ENCODE measurements around the gene RAB14.

Gene RAB14

DNA sequence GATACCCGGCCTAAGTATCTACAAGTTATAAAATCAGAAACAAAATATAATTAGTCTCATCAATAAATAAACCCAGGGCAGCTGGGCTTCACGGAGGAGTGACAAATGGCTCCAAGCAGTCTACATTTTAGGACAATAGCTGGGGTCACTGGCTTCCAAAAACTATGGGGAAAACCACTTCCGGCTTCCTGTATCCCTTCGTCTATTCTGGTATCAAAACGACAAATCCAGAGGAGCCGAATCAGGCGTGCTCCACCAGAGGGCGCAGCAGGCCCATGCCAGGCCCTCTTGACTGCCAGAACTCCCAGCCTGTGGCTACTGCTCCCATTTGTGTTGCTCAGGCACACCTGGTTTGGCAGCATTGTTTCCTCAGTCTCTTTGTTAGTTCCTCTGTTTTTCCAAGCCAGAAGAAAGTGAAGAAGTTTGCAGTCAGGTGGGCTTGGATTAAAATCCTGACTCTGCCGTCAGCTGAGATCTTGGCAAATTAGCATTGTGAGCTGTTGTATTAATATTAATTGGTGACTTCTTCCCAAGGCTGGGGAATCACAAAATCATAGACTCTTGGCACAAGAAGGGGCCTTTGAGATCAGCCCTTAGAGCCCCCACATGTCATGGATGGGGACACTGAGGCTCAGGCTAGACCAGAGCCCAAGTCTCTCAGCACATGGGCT is 11.6 kb upstream of the RAB14 start:
- DNase-seq (ENCODE audit: low read depth in 2 of 2), result peak; percentile 91 to 93
- TF ChIP-seq, protein P1, sequence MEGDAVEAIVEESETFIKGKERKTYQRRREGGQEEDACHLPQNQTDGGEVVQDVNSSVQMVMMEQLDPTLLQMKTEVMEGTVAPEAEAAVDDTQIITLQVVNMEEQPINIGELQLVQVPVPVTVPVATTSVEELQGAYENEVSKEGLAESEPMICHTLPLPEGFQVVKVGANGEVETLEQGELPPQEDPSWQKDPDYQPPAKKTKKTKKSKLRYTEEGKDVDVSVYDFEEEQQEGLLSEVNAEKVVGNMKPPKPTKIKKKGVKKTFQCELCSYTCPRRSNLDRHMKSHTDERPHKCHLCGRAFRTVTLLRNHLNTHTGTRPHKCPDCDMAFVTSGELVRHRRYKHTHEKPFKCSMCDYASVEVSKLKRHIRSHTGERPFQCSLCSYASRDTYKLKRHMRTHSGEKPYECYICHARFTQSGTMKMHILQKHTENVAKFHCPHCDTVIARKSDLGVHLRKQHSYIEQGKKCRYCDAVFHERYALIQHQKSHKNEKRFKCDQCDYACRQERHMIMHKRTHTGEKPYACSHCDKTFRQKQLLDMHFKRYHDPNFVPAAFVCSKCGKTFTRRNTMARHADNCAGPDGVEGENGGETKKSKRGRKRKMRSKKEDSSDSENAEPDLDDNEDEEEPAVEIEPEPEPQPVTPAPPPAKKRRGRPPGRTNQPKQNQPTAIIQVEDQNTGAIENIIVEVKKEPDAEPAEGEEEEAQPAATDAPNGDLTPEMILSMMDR (IDR thresholded peaks at IDR 0.05; ENCODE audit: low read depth, low read length), result peak; percentile 97
- H3K4me3 ChIP-seq (replicated peaks in 1 of 2; ENCODE audit: low read depth in 2 of 2, low read length in 2 of 2), result no peak overlapping the region

DNA sequence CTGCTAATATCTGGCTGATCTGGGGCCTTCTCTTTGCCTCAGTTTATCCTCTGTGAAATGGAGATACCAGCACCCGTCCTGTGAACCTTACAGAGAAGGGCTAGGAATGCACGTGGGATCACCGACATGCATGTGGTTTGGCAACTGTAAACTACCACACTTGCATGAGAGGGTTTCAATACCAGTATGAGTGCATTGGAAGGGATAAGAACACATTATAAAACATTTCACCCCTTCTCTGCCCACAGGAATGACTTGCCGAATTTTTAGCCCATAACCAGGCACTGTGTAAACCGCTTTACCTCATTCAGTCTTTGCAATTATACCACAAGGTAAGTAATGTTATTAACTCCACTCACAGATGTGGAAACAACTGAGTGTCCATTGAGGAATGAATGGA is 8.9 kb upstream of the RAB14 start:
- TF ChIP-seq, protein P1 (IDR thresholded peaks at IDR 0.05; ENCODE audit: low read depth, low read length), result no peak
- DNase-seq (ENCODE audit: low read depth in 2 of 2), result no peak

DNA sequence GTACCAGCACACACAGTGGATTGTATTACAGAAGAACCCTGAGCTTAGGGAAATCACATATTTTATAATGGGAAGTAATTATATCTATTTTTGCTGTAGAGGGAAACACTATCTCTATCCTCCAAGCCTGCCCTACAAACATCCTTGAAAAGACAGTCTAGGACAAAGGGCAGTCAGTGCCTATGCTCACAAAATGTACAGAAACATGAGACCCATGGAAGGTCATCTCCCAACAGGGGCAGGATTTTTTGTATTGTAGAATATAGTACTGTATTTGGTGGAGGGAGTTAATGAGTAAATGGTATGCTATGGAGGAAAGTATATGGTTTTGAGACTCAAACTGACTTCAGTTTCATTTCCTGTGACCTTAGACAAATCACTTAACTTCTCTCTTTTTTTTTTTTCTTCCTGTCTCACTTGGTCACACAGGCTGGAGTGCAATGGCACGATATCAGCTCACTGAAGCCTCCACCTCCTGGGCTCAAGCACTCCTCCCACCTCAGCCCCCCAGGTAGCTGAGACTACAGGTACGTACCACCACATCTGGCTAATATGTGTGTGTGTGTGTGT is 5.8 kb upstream of the RAB14 start:
- TF ChIP-seq, protein P1 (IDR thresholded peaks at IDR 0.05; ENCODE audit: low read depth, low read length), result no peak
- DNase-seq (ENCODE audit: low read depth in 2 of 2), result no peak
- H3K4me3 ChIP-seq (replicated peaks in 1 of 2; ENCODE audit: low read depth in 2 of 2, low read length in 2 of 2), result no peak overlapping the region

More for the DNA sequence above, 8.9 kb upstream of the RAB14 start:
- no peak overlapping the region for H3K4me3 ChIP-seq (replicated peaks in 1 of 2; ENCODE audit: low read depth in 2 of 2, low read length in 2 of 2)

DNA sequence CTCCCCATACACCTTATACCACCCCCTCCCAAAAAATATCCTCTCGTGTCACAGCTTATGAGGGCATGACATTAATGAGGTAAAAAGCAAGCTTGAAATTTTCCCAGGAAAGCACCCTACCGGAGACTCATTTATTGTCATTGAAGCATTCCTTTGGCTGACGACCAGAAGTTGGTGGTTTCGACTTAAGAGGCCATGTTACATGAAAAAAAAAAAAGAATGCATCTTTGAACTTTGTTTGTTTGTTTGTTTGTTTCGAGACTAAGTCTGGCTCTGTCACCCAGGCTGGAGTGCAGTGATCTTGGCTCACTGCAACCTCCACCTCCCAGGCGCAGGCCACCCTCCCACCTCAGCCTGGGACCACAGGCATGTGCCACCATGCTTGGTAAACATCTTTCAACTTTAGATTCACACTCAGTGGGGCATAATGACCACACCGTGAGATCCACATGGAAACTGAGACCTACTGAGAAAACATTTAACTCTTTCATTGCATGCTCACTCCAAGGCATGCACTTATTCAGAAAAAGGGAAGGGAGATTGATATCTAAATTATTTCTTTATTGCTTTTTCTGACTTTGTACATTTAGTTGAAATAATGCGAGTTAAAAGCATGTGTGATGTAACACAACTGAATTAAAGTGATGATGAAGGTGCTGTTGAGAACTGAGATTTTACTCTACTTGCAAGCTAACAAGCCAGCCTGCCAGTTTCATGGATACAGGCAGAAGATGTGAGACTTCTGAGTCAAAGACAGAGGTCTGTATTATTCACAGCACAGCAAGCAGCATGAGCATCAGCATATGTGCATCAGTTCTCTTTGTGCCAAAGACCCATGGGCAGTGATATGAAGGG is 5.1 kb upstream of the RAB14 start:
- TF ChIP-seq, protein P1 (IDR thresholded peaks at IDR 0.05; ENCODE audit: low read depth, low read length), result no peak
- peak; percentile 44 to 51 for DNase-seq (ENCODE audit: low read depth in 2 of 2)
- no peak overlapping the region for H3K4me3 ChIP-seq (replicated peaks in 1 of 2; ENCODE audit: low read depth in 2 of 2, low read length in 2 of 2)

DNA sequence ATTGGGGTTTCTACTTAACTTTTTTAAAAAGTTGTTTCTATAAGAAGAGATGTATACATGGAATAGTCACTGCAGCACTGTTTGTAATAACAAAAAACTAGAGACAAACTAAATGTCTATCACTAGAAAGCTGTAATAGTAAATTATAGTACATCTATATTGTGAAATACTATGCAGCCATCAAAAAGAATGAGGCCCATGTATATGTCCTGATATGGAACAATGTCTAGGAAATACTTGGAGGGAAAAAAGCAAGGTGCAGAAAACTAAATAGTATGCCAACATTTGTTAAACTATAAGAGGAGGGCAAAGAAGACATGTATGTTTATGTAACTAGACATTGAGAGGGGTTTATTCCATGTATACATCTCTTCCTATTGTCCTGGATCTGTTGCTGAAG is 2.9 kb upstream of the RAB14 start:
- H3K4me3 ChIP-seq (replicated peaks in 1 of 2; ENCODE audit: low read depth in 2 of 2, low read length in 2 of 2), result no peak overlapping the region
- DNase-seq (ENCODE audit: low read depth in 2 of 2), result no peak
- TF ChIP-seq, protein P1 (IDR thresholded peaks at IDR 0.05; ENCODE audit: low read depth, low read length), result no peak

DNA sequence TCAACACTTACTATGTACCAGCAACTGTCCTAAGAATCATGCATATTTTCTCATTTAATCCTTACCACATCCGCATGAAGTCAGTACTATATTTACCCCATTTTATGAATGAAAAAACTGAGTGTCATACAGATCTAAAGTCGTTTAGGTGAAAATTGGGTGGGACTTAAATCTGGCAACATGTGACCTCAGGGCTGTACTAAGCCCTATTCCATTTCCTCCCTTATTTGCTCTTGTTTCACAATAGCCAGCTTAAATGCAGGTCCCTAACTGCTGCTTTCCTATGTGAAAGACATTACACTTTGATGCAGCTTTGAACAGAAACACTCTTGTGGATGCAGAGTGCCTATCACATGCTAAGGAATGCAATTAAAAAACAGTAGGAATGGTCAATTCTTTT is 2.5 kb upstream of the RAB14 start:
- no peak overlapping the region for H3K4me3 ChIP-seq (replicated peaks in 1 of 2; ENCODE audit: low read depth in 2 of 2, low read length in 2 of 2)
- TF ChIP-seq, protein P1 (IDR thresholded peaks at IDR 0.05; ENCODE audit: low read depth, low read length), result no peak
- DNase-seq (ENCODE audit: low read depth in 2 of 2), result no peak

Data from cardiac fibroblast (primary cell).